Measurements from ENCODE around the gene SLC11A2. TPM values are rescaled to one million over a fixed set of nuclear protein-coding genes. Genes with fewer than 3 reads are reported as not detected.

Gene SLC11A2
- total and polyA plus RNA-seq, 9 of the 15 experiments (the other 6 are each of a cell fraction or from before 2014, with no cell fraction given): 21.1 to 54.0 (median 32.9) TPM

DNA sequence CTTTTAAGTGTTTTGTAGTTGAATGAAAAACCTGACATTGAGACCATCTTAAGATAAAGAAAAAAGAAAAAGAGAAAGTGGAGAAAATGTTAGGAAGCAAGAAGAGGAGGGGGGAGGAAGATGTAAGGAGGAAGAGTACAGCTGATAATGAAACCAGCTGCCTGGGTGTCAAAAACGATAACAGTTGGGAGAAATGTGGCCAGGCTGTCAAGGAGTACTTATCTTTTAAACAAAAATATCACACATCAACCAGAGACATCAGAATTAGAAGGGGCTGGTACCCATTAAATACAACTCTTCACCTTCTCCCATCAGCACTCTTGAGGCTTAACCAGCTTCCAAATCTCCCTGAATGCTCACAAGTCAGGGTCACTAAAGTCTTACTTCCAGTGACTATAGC is 4.5 kb downstream of the SLC11A2 start (continued):
- TF ChIP-seq, protein P1, sequence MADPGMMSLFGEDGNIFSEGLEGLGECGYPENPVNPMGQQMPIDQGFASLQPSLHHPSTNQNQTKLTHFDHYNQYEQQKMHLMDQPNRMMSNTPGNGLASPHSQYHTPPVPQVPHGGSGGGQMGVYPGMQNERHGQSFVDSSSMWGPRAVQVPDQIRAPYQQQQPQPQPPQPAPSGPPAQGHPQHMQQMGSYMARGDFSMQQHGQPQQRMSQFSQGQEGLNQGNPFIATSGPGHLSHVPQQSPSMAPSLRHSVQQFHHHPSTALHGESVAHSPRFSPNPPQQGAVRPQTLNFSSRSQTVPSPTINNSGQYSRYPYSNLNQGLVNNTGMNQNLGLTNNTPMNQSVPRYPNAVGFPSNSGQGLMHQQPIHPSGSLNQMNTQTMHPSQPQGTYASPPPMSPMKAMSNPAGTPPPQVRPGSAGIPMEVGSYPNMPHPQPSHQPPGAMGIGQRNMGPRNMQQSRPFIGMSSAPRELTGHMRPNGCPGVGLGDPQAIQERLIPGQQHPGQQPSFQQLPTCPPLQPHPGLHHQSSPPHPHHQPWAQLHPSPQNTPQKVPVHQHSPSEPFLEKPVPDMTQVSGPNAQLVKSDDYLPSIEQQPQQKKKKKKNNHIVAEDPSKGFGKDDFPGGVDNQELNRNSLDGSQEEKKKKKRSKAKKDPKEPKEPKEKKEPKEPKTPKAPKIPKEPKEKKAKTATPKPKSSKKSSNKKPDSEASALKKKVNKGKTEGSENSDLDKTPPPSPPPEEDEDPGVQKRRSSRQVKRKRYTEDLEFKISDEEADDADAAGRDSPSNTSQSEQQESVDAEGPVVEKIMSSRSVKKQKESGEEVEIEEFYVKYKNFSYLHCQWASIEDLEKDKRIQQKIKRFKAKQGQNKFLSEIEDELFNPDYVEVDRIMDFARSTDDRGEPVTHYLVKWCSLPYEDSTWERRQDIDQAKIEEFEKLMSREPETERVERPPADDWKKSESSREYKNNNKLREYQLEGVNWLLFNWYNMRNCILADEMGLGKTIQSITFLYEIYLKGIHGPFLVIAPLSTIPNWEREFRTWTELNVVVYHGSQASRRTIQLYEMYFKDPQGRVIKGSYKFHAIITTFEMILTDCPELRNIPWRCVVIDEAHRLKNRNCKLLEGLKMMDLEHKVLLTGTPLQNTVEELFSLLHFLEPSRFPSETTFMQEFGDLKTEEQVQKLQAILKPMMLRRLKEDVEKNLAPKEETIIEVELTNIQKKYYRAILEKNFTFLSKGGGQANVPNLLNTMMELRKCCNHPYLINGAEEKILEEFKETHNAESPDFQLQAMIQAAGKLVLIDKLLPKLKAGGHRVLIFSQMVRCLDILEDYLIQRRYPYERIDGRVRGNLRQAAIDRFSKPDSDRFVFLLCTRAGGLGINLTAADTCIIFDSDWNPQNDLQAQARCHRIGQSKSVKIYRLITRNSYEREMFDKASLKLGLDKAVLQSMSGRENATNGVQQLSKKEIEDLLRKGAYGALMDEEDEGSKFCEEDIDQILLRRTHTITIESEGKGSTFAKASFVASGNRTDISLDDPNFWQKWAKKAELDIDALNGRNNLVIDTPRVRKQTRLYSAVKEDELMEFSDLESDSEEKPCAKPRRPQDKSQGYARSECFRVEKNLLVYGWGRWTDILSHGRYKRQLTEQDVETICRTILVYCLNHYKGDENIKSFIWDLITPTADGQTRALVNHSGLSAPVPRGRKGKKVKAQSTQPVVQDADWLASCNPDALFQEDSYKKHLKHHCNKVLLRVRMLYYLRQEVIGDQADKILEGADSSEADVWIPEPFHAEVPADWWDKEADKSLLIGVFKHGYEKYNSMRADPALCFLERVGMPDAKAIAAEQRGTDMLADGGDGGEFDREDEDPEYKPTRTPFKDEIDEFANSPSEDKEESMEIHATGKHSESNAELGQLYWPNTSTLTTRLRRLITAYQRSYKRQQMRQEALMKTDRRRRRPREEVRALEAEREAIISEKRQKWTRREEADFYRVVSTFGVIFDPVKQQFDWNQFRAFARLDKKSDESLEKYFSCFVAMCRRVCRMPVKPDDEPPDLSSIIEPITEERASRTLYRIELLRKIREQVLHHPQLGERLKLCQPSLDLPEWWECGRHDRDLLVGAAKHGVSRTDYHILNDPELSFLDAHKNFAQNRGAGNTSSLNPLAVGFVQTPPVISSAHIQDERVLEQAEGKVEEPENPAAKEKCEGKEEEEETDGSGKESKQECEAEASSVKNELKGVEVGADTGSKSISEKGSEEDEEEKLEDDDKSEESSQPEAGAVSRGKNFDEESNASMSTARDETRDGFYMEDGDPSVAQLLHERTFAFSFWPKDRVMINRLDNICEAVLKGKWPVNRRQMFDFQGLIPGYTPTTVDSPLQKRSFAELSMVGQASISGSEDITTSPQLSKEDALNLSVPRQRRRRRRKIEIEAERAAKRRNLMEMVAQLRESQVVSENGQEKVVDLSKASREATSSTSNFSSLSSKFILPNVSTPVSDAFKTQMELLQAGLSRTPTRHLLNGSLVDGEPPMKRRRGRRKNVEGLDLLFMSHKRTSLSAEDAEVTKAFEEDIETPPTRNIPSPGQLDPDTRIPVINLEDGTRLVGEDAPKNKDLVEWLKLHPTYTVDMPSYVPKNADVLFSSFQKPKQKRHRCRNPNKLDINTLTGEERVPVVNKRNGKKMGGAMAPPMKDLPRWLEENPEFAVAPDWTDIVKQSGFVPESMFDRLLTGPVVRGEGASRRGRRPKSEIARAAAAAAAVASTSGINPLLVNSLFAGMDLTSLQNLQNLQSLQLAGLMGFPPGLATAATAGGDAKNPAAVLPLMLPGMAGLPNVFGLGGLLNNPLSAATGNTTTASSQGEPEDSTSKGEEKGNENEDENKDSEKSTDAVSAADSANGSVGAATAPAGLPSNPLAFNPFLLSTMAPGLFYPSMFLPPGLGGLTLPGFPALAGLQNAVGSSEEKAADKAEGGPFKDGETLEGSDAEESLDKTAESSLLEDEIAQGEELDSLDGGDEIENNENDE (IDR thresholded peaks at IDR 0.05; ENCODE audit: low read depth, low read length): no peak
- no peak for TF ChIP-seq KLF13 (tag; IDR thresholded peaks at IDR 0.05; ENCODE audit: borderline replicate concordance, low read depth)
- TF ChIP-seq KDM2B (CRISPR knock-in tag; IDR thresholded peaks at IDR 0.05): no peak
- TF ChIP-seq ZBTB8A (IDR thresholded peaks at IDR 0.05; ENCODE audit: partially characterized antibody): no peak
- TF ChIP-seq FOXJ3 (CRISPR knock-in tag; IDR thresholded peaks at IDR 0.05): no peak
- no peak for TF ChIP-seq ZNF134 (CRISPR knock-in tag; conservative IDR thresholded peaks at IDR 0.05)
- TF ChIP-seq ZNF133 (CRISPR knock-in tag; IDR thresholded peaks at IDR 0.05): no peak
- TF ChIP-seq ETV1 (tag; conservative IDR thresholded peaks at IDR 0.05; ENCODE audit: low read depth): no peak
- no peak for TF ChIP-seq ZNF354B (CRISPR knock-in tag; IDR thresholded peaks at IDR 0.05)
- TF ChIP-seq JUNB (CRISPR knock-in tag; conservative IDR thresholded peaks at IDR 0.05): no peak
- no peak for TF ChIP-seq KDM5B (IDR thresholded peaks at IDR 0.05; ENCODE audit: insufficient replicate concordance, low read depth, low read length)
- no peak for TF ChIP-seq ZZZ3 (IDR thresholded peaks at IDR 0.05)
- peak; percentile 36 for TF ChIP-seq HDAC3 (IDR thresholded peaks at IDR 0.05; ENCODE audit: borderline replicate concordance, partially characterized antibody)
- no peak for TF ChIP-seq SMARCB1 (IDR thresholded peaks at IDR 0.05; ENCODE audit: insufficient read length, low read depth)
- TF ChIP-seq EHMT2 (IDR thresholded peaks at IDR 0.05): no peak; the same call in 1 of the 2 replicates
- TF ChIP-seq, protein P2, sequence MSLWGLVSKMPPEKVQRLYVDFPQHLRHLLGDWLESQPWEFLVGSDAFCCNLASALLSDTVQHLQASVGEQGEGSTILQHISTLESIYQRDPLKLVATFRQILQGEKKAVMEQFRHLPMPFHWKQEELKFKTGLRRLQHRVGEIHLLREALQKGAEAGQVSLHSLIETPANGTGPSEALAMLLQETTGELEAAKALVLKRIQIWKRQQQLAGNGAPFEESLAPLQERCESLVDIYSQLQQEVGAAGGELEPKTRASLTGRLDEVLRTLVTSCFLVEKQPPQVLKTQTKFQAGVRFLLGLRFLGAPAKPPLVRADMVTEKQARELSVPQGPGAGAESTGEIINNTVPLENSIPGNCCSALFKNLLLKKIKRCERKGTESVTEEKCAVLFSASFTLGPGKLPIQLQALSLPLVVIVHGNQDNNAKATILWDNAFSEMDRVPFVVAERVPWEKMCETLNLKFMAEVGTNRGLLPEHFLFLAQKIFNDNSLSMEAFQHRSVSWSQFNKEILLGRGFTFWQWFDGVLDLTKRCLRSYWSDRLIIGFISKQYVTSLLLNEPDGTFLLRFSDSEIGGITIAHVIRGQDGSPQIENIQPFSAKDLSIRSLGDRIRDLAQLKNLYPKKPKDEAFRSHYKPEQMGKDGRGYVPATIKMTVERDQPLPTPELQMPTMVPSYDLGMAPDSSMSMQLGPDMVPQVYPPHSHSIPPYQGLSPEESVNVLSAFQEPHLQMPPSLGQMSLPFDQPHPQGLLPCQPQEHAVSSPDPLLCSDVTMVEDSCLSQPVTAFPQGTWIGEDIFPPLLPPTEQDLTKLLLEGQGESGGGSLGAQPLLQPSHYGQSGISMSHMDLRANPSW (CRISPR knock-in tag; IDR thresholded peaks at IDR 0.05): no peak
